Loucy (cell line): Measurements from ENCODE around the gene HOXC12.

Experiments used
- EZH2phosphoT487 ChIP-seq: fragments of 200-600 bp; IDR thresholded peaks from 2 replicates; pipeline ENCODE4 v1.6.1; 2018; ENCODE audit warnings: antibody characterized with exemption, mild to moderate bottlenecking, moderate library complexity, borderline replicate concordance
- TF ChIP-seq, protein P1 (sequence below): fragments of 200-600 bp; sonication (generic); conservative IDR thresholded peaks from 2 replicates; pipeline ENCODE4 v1.5.1; 2014; ENCODE audit warnings: mild to moderate bottlenecking, antibody characterized with exemption, low read length

DNA sequence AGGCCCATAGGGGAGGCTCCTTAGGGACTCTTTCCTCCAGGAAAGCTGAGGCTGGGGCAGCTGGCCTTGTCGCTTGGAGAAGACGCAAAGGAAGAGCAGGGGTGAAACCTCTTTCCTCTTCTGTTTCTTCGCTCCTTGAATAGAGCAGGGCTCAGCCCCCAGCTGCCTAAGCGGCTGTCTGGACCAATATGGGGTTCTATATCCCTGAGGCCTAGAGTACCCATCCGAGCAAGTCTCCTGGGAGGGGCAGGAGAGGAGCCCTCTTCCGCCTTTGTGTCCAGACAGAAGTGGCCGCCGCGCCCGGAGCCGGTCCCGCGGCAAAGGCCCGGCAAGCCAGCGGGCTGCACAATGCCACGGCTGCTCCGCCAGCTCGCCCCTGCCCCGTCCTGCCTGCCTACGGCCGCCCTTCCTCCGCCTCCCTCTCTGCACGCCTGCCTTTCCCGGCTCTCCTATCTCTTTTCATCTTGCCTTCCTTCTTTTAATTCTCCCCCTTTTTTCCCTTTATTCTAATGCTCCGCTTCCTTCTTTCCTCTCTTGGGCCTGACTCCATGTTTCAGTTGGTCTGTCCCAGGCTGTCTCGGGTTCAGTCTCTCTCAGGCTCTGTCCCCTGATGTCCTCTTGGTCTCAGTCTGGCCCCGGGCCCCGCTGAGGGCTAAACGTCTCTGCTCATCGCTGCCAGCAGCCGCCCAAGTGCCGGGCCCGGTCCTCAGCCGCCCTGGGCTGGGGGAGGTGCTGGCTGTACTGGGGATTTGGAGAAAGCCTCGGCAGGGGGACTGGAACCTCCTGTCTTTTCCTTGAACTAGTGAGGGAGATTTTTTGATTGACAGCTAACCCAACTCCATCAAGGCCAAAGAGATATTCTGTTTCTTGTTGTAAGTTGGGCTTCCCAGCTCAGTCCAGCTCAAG lies 42.8 kb downstream of the HOXC12 start:
- TF ChIP-seq, protein P1, sequence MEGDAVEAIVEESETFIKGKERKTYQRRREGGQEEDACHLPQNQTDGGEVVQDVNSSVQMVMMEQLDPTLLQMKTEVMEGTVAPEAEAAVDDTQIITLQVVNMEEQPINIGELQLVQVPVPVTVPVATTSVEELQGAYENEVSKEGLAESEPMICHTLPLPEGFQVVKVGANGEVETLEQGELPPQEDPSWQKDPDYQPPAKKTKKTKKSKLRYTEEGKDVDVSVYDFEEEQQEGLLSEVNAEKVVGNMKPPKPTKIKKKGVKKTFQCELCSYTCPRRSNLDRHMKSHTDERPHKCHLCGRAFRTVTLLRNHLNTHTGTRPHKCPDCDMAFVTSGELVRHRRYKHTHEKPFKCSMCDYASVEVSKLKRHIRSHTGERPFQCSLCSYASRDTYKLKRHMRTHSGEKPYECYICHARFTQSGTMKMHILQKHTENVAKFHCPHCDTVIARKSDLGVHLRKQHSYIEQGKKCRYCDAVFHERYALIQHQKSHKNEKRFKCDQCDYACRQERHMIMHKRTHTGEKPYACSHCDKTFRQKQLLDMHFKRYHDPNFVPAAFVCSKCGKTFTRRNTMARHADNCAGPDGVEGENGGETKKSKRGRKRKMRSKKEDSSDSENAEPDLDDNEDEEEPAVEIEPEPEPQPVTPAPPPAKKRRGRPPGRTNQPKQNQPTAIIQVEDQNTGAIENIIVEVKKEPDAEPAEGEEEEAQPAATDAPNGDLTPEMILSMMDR, result no peak
- no peak for TF ChIP-seq EZH2phosphoT487
